HEK293 (cell line): Measurements from ENCODE around the gene ARHGAP10.
A peak's percentile ranks its signal among the peaks of the same experiment; 100 is the strongest.

Source experiments
- CTCF ChIA-PET: fragments of 350-600 bp; formaldehyde crosslinking; extraction: SDS; loops from one replicate; lab custom pipeline; 2021; ENCODE audit warnings: antibody characterized with exemption; lab: Yijun Ruan, JAX
- POLR2A ChIA-PET: fragments of 300-600 bp; formaldehyde crosslinking; extraction: SDS; loops from one replicate; lab custom pipeline; 2020; ENCODE audit warnings: antibody characterized with exemption, inconsistent platforms; lab: Yijun Ruan, JAX
- H3K27ac ChIP-seq: fragments of 200-500 bp; sonication (Bioruptor generic); 2 replicates; pipeline ENCODE4 v1.5.1; 2014; ENCODE audit warnings: low read depth, low read length, control low read depth, inconsistent platforms; ENCODE audit errors: extremely low read depth
- H3K36me3 ChIP-seq, 2 experiments: fragments of 200-500 bp in 1 of 2; sonication (Bioruptor generic) in 1 of 2; 1 replicate in 1 of 2; 2 replicates in 1 of 2; pipeline ENCODE4 v1.5.1; 2014 to 2017; ENCODE audit warnings: inconsistent platforms in 2 of 2, low read length in 2 of 2; ENCODE audit not compliant: control insufficient read depth in 2 of 2, insufficient read depth in 1 of 2
- H3K4me1 ChIP-seq: fragments of 200-500 bp; sonication (Bioruptor generic); 2 replicates; pipeline ENCODE4 v1.5.1; 2014; ENCODE audit warnings: mild to moderate bottlenecking, low read length, inconsistent platforms; ENCODE audit not compliant: control insufficient read depth, insufficient read depth
- H3K4me3 ChIP-seq: 2 replicates; pipeline ENCODE4 v1.5.1; 2011; ENCODE audit warnings: low read depth, mild to moderate bottlenecking, control low read depth, low read length, moderate library complexity
- H3K9me3 ChIP-seq: fragments of 200-500 bp; sonication (Bioruptor generic); 2 replicates; pipeline ENCODE4 v1.5.1; 2014; ENCODE audit warnings: low read depth, low read length, inconsistent platforms; ENCODE audit not compliant: control insufficient read depth, insufficient read depth
- EGR2 ChIP-seq: fragments of 450-650 bp; formaldehyde crosslinking; IDR thresholded peaks from 2 replicates; pipeline ENCODE4 v1.5.1; 2016; ENCODE audit warnings: low read depth, missing biosample characterization, missing genetic modification characterization
- GLI2 ChIP-seq: fragments of 450-650 bp; formaldehyde crosslinking; IDR thresholded peaks from 2 replicates; pipeline ENCODE4; 2017; ENCODE audit warnings: missing biosample characterization, missing genetic modification characterization, low read depth, borderline replicate concordance
- GLI4 ChIP-seq: fragments of 450-650 bp; formaldehyde crosslinking; IDR thresholded peaks from 2 replicates; pipeline ENCODE4 v1.5.1; 2016; ENCODE audit warnings: missing biosample characterization, missing genetic modification characterization
- KLF7 ChIP-seq: fragments of 450-650 bp; formaldehyde crosslinking; IDR thresholded peaks from 2 replicates; pipeline ENCODE4 v1.5.1; 2016; ENCODE audit warnings: missing biosample characterization, missing genetic modification characterization, borderline replicate concordance
- SCRT2 ChIP-seq: fragments of 450-650 bp; formaldehyde crosslinking; IDR thresholded peaks from 2 replicates; pipeline ENCODE4 v1.5.1; 2016; ENCODE audit warnings: missing biosample characterization, missing genetic modification characterization
- YY2 ChIP-seq: fragments of 450-650 bp; formaldehyde crosslinking; IDR thresholded peaks from 2 replicates; pipeline ENCODE4 v1.5.1; 2016; ENCODE audit warnings: missing biosample characterization, missing genetic modification characterization
- ZNF112 ChIP-seq: fragments of 450-650 bp; formaldehyde crosslinking; IDR thresholded peaks from 2 replicates; pipeline ENCODE4 v1.5.0; 2017; ENCODE audit warnings: missing biosample characterization, missing genetic modification characterization
- ZNF239 ChIP-seq: fragments of 450-650 bp; formaldehyde crosslinking; IDR thresholded peaks from 2 replicates; pipeline ENCODE4 v1.5.1; 2016; ENCODE audit warnings: missing biosample characterization, missing genetic modification characterization
- ZNF404 ChIP-seq: fragments of 450-650 bp; formaldehyde crosslinking; IDR thresholded peaks from 2 replicates; pipeline ENCODE4 v1.5.1; 2017; ENCODE audit warnings: missing biosample characterization, missing genetic modification characterization
- ZNF433 ChIP-seq: fragments of 450-650 bp; formaldehyde crosslinking; IDR thresholded peaks from 2 replicates; pipeline ENCODE4 v1.5.1; 2016; ENCODE audit warnings: missing biosample characterization, missing genetic modification characterization, low read depth
- ZSCAN16 ChIP-seq: fragments of 450-650 bp; formaldehyde crosslinking; IDR thresholded peaks from 2 replicates; pipeline ENCODE4 v1.5.1; 2016; ENCODE audit warnings: missing biosample characterization, missing genetic modification characterization
- TF ChIP-seq, protein P1 (sequence below): fragments of 450-650 bp; formaldehyde crosslinking; IDR thresholded peaks from 2 replicates; pipeline ENCODE4 v1.5.1; 2016; ENCODE audit warnings: missing biosample characterization, missing genetic modification characterization
- TF ChIP-seq, protein P2 (sequence below): fragments of 450-650 bp; formaldehyde crosslinking; IDR thresholded peaks from 2 replicates; pipeline ENCODE4 v1.5.1; 2016; ENCODE audit warnings: missing biosample characterization, missing genetic modification characterization
- TF ChIP-seq, protein P3 (sequence below): fragments of 450-650 bp; formaldehyde crosslinking; IDR thresholded peaks from 2 replicates; pipeline ENCODE4 v1.5.1; 2017; ENCODE audit warnings: missing biosample characterization, missing genetic modification characterization
- TF ChIP-seq, protein P4 (sequence below): fragments of 450-650 bp; formaldehyde crosslinking; IDR thresholded peaks from 2 replicates; pipeline ENCODE4 v1.5.1; 2017; ENCODE audit warnings: missing biosample characterization, mild to moderate bottlenecking, missing genetic modification characterization, moderate library complexity
- TF ChIP-seq, protein P5 (sequence below): fragments of 450-650 bp; formaldehyde crosslinking; IDR thresholded peaks from 2 replicates; pipeline ENCODE4 v1.5.1; 2016; ENCODE audit warnings: missing biosample characterization, missing genetic modification characterization

The ARHGAP10 gene

DNA sequence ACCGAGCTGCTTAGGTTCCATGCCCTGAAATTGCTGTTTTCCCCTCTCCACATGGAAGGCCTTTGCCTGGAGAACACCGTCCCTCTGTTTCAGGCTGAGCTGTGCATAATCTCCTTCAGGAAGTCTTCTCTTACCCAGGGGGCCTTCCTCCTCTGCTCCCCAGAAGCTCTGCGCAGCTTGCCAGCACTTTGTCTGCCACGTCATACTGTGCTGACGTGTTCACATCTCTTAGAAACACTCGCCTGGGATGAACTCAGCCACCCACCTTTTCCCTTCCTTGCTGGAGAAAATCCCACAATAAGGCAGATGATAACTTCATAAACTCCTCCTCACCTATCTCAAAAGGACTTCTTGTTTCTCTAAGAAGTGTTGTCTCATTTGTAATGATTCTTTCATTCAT is 110.7 kb downstream of the ARHGAP10 start:
- H3K9me3 ChIP-seq = no peaks in the 10 kb centered on the region
- H3K27ac ChIP-seq = no peak overlapping the region
- no peaks in the 10 kb centered on the region for H3K36me3 ChIP-seq
- peaks cover 10% of the 10 kb centered on the region; the same call in 1 of the 2 replicates for H3K4me1 ChIP-seq
- TF ChIP-seq ZSCAN16 (tag by site-specific recombination) (no peak), KLF7 (tag by site-specific recombination) (no peak), EGR2 (tag by site-specific recombination) (no peak), SCRT2 (tag by site-specific recombination) (no peak), ZNF404 (no peak)
- TF ChIP-seq, protein P1, sequence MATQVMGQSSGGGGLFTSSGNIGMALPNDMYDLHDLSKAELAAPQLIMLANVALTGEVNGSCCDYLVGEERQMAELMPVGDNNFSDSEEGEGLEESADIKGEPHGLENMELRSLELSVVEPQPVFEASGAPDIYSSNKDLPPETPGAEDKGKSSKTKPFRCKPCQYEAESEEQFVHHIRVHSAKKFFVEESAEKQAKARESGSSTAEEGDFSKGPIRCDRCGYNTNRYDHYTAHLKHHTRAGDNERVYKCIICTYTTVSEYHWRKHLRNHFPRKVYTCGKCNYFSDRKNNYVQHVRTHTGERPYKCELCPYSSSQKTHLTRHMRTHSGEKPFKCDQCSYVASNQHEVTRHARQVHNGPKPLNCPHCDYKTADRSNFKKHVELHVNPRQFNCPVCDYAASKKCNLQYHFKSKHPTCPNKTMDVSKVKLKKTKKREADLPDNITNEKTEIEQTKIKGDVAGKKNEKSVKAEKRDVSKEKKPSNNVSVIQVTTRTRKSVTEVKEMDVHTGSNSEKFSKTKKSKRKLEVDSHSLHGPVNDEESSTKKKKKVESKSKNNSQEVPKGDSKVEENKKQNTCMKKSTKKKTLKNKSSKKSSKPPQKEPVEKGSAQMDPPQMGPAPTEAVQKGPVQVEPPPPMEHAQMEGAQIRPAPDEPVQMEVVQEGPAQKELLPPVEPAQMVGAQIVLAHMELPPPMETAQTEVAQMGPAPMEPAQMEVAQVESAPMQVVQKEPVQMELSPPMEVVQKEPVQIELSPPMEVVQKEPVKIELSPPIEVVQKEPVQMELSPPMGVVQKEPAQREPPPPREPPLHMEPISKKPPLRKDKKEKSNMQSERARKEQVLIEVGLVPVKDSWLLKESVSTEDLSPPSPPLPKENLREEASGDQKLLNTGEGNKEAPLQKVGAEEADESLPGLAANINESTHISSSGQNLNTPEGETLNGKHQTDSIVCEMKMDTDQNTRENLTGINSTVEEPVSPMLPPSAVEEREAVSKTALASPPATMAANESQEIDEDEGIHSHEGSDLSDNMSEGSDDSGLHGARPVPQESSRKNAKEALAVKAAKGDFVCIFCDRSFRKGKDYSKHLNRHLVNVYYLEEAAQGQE (tag by site-specific recombination) = no peak
- no peak overlapping the region for H3K4me3 ChIP-seq
- ChIA-PET POLR2A (no interaction called here), CTCF (interaction anchor here (0.6 to 1.8 kb wide), 7 partner anchors 10 to 204 kb away, joined by 3 to 9 read pairs (median 4); no protein-coding TSS in a partner anchor)

DNA sequence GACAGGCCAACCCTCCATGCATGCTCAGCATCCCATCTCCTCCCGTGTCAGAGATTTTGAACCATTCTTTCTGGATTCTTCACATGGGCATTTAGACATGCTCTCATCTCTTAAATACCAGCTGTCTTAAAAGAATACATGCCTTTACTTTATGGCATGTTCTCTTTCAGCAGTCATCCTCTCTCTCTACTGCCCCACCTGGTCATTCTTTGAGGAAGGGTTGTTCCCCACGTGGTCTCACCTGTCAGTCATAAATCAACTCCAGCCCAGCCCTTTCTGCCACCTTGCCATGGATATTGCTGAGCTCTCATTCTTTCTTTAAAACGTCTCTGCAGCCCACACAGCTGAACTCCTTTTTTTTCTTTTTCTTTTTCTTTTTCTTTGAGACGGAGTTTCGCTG is 111.3 kb downstream of the ARHGAP10 start:
- no peak for TF ChIP-seq GLI2 (tag by site-specific recombination)
- TF ChIP-seq, protein P2, sequence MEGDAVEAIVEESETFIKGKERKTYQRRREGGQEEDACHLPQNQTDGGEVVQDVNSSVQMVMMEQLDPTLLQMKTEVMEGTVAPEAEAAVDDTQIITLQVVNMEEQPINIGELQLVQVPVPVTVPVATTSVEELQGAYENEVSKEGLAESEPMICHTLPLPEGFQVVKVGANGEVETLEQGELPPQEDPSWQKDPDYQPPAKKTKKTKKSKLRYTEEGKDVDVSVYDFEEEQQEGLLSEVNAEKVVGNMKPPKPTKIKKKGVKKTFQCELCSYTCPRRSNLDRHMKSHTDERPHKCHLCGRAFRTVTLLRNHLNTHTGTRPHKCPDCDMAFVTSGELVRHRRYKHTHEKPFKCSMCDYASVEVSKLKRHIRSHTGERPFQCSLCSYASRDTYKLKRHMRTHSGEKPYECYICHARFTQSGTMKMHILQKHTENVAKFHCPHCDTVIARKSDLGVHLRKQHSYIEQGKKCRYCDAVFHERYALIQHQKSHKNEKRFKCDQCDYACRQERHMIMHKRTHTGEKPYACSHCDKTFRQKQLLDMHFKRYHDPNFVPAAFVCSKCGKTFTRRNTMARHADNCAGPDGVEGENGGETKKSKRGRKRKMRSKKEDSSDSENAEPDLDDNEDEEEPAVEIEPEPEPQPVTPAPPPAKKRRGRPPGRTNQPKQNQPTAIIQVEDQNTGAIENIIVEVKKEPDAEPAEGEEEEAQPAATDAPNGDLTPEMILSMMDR (tag by site-specific recombination) = peak; percentile 28; the same call in 1 of the 2 replicates
- Histone ChIP-seq H3K4me1 (peaks cover 10% of the 10 kb centered on the region; the same call in 1 of the 2 replicates), H3K27ac (no peak overlapping the region), H3K4me3 (no peak overlapping the region), H3K36me3 (no peaks in the 10 kb centered on the region), H3K9me3 (no peaks in the 10 kb centered on the region)
- CTCF ChIA-PET = interaction anchor here (0.6 to 1.8 kb wide), 12 partner anchors 11 to 253 kb away, joined by 3 to 9 read pairs (median 4); no protein-coding TSS in a partner anchor
- POLR2A ChIA-PET = no interaction called here

DNA sequence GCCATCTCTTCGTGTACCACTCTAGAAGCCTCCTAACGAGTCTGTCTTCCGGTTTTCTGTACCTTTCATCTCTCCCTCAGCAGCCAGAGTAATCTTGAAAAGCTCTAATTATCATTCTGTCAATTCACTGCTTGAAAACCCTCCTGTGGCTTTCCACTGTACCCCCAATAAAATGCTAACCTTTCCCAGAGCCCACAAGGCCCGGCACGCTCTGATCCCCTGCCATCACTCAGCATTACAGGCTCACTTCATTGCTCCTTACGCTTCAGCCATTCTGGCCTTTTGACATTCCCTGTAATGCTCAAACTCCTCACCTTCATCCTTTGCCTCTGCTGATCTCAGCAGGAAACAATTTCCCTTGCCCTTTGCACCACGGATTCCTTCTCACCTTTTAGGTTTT is 112.9 kb downstream of the ARHGAP10 start:
- Histone ChIP-seq H3K4me1 (peaks cover 10% of the 10 kb centered on the region; the same call in 1 of the 2 replicates), H3K36me3 (no peaks in the 10 kb centered on the region), H3K4me3 (no peak overlapping the region), H3K9me3 (no peaks in the 10 kb centered on the region), H3K27ac (no peak overlapping the region)
- ChIA-PET POLR2A (no interaction called here), CTCF (interaction anchor here (0.7 to 1.9 kb wide), 2 partner anchors 13 to 22 kb away, joined by 3 to 12 read pairs; no protein-coding TSS in a partner anchor)
- TF ChIP-seq ZNF239 (tag by site-specific recombination) (no peak), ZNF112 (tag by site-specific recombination) (no peak), ZNF433 (tag by site-specific recombination) (no peak), YY2 (tag by site-specific recombination) (no peak), GLI4 (no peak)
- TF ChIP-seq, protein P1 (tag by site-specific recombination) = no peak
- TF ChIP-seq, protein P3, sequence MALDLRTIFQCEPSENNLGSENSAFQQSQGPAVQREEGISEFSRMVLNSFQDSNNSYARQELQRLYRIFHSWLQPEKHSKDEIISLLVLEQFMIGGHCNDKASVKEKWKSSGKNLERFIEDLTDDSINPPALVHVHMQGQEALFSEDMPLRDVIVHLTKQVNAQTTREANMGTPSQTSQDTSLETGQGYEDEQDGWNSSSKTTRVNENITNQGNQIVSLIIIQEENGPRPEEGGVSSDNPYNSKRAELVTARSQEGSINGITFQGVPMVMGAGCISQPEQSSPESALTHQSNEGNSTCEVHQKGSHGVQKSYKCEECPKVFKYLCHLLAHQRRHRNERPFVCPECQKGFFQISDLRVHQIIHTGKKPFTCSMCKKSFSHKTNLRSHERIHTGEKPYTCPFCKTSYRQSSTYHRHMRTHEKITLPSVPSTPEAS (tag by site-specific recombination) = no peak
- TF ChIP-seq, protein P4, sequence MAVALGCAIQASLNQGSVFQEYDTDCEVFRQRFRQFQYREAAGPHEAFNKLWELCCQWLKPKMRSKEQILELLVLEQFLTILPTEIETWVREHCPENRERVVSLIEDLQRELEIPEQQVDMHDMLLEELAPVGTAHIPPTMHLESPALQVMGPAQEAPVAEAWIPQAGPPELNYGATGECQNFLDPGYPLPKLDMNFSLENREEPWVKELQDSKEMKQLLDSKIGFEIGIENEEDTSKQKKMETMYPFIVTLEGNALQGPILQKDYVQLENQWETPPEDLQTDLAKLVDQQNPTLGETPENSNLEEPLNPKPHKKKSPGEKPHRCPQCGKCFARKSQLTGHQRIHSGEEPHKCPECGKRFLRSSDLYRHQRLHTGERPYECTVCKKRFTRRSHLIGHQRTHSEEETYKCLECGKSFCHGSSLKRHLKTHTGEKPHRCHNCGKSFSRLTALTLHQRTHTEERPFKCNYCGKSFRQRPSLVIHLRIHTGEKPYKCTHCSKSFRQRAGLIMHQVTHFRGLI = no peak
- TF ChIP-seq, protein P5, sequence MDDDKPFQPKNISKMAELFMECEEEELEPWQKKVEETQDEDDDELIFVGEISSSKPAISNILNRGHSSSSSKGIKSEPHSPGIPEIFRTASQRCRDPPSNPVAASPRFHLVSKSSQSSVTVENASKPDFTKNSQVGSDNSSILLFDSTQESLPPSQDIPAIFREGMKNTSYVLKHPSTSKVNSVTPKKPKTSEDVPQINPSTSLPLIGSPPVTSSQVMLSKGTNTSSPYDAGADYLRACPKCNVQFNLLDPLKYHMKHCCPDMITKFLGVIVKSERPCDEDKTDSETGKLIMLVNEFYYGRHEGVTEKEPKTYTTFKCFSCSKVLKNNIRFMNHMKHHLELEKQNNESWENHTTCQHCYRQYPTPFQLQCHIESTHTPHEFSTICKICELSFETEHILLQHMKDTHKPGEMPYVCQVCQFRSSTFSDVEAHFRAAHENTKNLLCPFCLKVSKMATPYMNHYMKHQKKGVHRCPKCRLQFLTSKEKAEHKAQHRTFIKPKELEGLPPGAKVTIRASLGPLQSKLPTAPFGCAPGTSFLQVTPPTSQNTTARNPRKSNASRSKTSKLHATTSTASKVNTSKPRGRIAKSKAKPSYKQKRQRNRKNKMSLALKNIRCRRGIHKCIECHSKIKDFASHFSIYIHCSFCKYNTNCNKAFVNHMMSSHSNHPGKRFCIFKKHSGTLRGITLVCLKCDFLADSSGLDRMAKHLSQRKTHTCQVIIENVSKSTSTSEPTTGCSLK (tag by site-specific recombination) = no peak
